ENCODE results near the gene NMNAT2.

The NMNAT2 gene

GRCh38 chr1:183247066-183247465, 171.1 kb downstream of the NMNAT2 start:
- no CpG with 5 or more reads among the region's 11 CpGs for WGBS (ENCODE audit: extremely low coverage, insufficient coverage, low lambda C conversion rate)
- no peaks in the 10 kb centered on the region for H3K4me1 ChIP-seq (ENCODE audit: control insufficient read depth, low read depth, low read length)

DNA sequence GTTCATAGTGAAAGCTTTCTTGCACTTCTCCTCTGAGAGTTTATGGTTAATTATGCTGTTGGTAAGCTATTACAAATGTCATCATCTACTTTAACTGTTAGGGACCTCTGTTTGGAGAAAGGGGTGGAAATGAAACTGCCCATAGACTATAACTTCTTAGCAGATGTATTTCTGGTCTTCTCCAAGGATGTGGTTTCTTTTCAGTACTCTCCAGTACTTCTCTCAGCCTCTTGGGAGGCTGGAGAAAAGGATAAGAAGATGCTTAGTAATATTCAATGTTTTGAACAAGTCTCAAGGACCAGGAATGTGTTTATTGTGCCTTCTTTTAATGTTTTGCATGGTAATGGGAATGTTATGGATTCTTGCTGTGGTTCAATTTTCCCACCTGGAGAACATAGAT, 171.7 kb downstream of the NMNAT2 start:
- Histone ChIP-seq H4K5ac (ENCODE audit: low read length) (no peak overlapping the region), H3K36me3 (ENCODE audit: control insufficient read depth, insufficient read depth, low read length) (no peaks in the 10 kb centered on the region), H3K4me1 (ENCODE audit: control insufficient read depth, low read depth, low read length) (no peaks in the 10 kb centered on the region), H3K79me2 (ENCODE audit: control insufficient read depth, insufficient read depth, low read length) (no peaks in the 10 kb centered on the region), H2AK5ac (ENCODE audit: low read length) (no peak overlapping the region), H3K27ac (ENCODE audit: low read depth, low read length) (no peak overlapping the region), H3K4me3 (ENCODE audit: low read length) (no peak overlapping the region), H2BK15ac (replicated peaks; ENCODE audit: low read depth) (no peak overlapping the region), H3K27me3 (ENCODE audit: insufficient read depth, low read length, poor library complexity) (no peaks in the 10 kb centered on the region), H3K4ac (ENCODE audit: low read depth, low read length) (no peak overlapping the region), H2BK5ac (ENCODE audit: low read length) (no peak overlapping the region), H3K4me2 (ENCODE audit: low read length) (no peak overlapping the region), H3K23ac (ENCODE audit: low read length) (no peak overlapping the region), H3K9ac (ENCODE audit: low read length) (no peak overlapping the region), H3K56ac (ENCODE audit: low read length) (no peak overlapping the region), H2BK120ac (ENCODE audit: low read depth, low read length) (no peak overlapping the region), H3K18ac (ENCODE audit: low read length) (no peak overlapping the region), H3K79me1 (ENCODE audit: low read length) (no peaks in the 10 kb centered on the region), H4K8ac (ENCODE audit: low read depth, low read length) (no peak overlapping the region)
- no peak for DNase-seq

More at GRCh38 chr1:183247066-183247465, 171.1 kb downstream of the NMNAT2 start:
- Histone ChIP-seq H3K27me3 (ENCODE audit: insufficient read depth, low read length, poor library complexity) (no peaks in the 10 kb centered on the region), H3K4me2 (ENCODE audit: low read length) (no peak overlapping the region), H3K4me3 (ENCODE audit: low read length) (no peak overlapping the region), H2BK5ac (ENCODE audit: low read length) (no peak overlapping the region), H3K4ac (ENCODE audit: low read depth, low read length) (no peak overlapping the region), H2BK15ac (replicated peaks; ENCODE audit: low read depth) (no peak overlapping the region), H4K8ac (ENCODE audit: low read depth, low read length) (no peak overlapping the region), H3K56ac (ENCODE audit: low read length) (no peak overlapping the region), H2AK5ac (ENCODE audit: low read length) (no peak overlapping the region), H3K23ac (ENCODE audit: low read length) (no peak overlapping the region), H3K18ac (ENCODE audit: low read length) (no peak overlapping the region), H3K9ac (ENCODE audit: low read length) (no peak overlapping the region), H4K5ac (ENCODE audit: low read length) (no peak overlapping the region), H3K79me2 (ENCODE audit: control insufficient read depth, insufficient read depth, low read length) (no peaks in the 10 kb centered on the region), H3K36me3 (ENCODE audit: control insufficient read depth, insufficient read depth, low read length) (no peaks in the 10 kb centered on the region), H3K27ac (ENCODE audit: low read depth, low read length) (no peak overlapping the region), H2BK120ac (ENCODE audit: low read depth, low read length) (no peak overlapping the region), H3K79me1 (ENCODE audit: low read length) (no peaks in the 10 kb centered on the region)
- no peak for DNase-seq

- Histone ChIP-seq H3K23ac (ENCODE audit: low read length) (no peak overlapping the region), H3K9ac (ENCODE audit: low read length) (no peak overlapping the region), H3K4ac (ENCODE audit: low read depth, low read length) (no peak overlapping the region), H3K79me1 (ENCODE audit: low read length) (no peaks in the 10 kb centered on the region), H4K8ac (ENCODE audit: low read depth, low read length) (no peak overlapping the region), H3K4me3 (ENCODE audit: low read length) (no peak overlapping the region), H3K36me3 (ENCODE audit: control insufficient read depth, insufficient read depth, low read length) (no peaks in the 10 kb centered on the region), H3K27ac (ENCODE audit: low read depth, low read length) (no peak overlapping the region), H2AK5ac (ENCODE audit: low read length) (no peak overlapping the region), H2BK15ac (replicated peaks; ENCODE audit: low read depth) (no peak overlapping the region), H3K27me3 (ENCODE audit: insufficient read depth, low read length, poor library complexity) (no peaks in the 10 kb centered on the region), H3K79me2 (ENCODE audit: control insufficient read depth, insufficient read depth, low read length) (no peaks in the 10 kb centered on the region), H2BK5ac (ENCODE audit: low read length) (no peak overlapping the region), H3K18ac (ENCODE audit: low read length) (no peak overlapping the region), H4K5ac (ENCODE audit: low read length) (no peak overlapping the region), H2BK120ac (ENCODE audit: low read depth, low read length) (no peak overlapping the region), H3K4me1 (ENCODE audit: control insufficient read depth, low read depth, low read length) (no peaks in the 10 kb centered on the region), H3K4me2 (ENCODE audit: low read length) (no peak overlapping the region), H3K56ac (ENCODE audit: low read length) (no peak overlapping the region)
- DNase-seq = no peak
- WGBS (ENCODE audit: extremely low coverage, insufficient coverage, low lambda C conversion rate) = no CpG with 5 or more reads among the region's 3 CpGs
These were observed 172.8 kb downstream of the NMNAT2 start for GRCh38 chr1:183245357-183245756.

- Histone ChIP-seq H3K79me2 (ENCODE audit: control insufficient read depth, insufficient read depth, low read length) (no peaks in the 10 kb centered on the region), H4K8ac (ENCODE audit: low read depth, low read length) (no peak overlapping the region)
These were observed 173.7 kb downstream of the NMNAT2 start for GRCh38 chr1:183244466-183244865.

GRCh38 chr1:183243161-183244050, 174.8 kb downstream of the NMNAT2 start:
- H3K4ac ChIP-seq (ENCODE audit: low read depth, low read length) = no peak overlapping the region
- H3K4me2 ChIP-seq (ENCODE audit: low read length) = no peak overlapping the region
- H4K8ac ChIP-seq (ENCODE audit: low read depth, low read length) = no peak overlapping the region
- H2BK120ac ChIP-seq (ENCODE audit: low read depth, low read length) = no peak overlapping the region
- H3K9ac ChIP-seq (ENCODE audit: low read length) = no peak overlapping the region
- no peaks in the 10 kb centered on the region for H3K36me3 ChIP-seq (ENCODE audit: control insufficient read depth, insufficient read depth, low read length)
- no peaks in the 10 kb centered on the region for H3K27me3 ChIP-seq (ENCODE audit: insufficient read depth, low read length, poor library complexity)
- no peak overlapping the region for H2BK5ac ChIP-seq (ENCODE audit: low read length)
- H3K27ac ChIP-seq (ENCODE audit: low read depth, low read length) = no peak overlapping the region
- WGBS (ENCODE audit: extremely low coverage, insufficient coverage, low lambda C conversion rate) = no CpG with 5 or more reads among the region's 5 CpGs
- H3K56ac ChIP-seq (ENCODE audit: low read length) = no peak overlapping the region
- H3K18ac ChIP-seq (ENCODE audit: low read length) = no peak overlapping the region
- no peaks in the 10 kb centered on the region for H3K4me1 ChIP-seq (ENCODE audit: control insufficient read depth, low read depth, low read length)
- H3K23ac ChIP-seq (ENCODE audit: low read length) = no peak overlapping the region
- H3K79me2 ChIP-seq (ENCODE audit: control insufficient read depth, insufficient read depth, low read length) = no peaks in the 10 kb centered on the region
- no peaks in the 10 kb centered on the region for H3K79me1 ChIP-seq (ENCODE audit: low read length)
- no peak overlapping the region for H2BK15ac ChIP-seq (replicated peaks; ENCODE audit: low read depth)
- no peak overlapping the region for H3K4me3 ChIP-seq (ENCODE audit: low read length)
- no peak for DNase-seq
- H4K5ac ChIP-seq (ENCODE audit: low read length) = no peak overlapping the region
- no peak overlapping the region for H2AK5ac ChIP-seq (ENCODE audit: low read length)

More at GRCh38 chr1:183244466-183244865, 173.7 kb downstream of the NMNAT2 start:
- H3K56ac ChIP-seq (ENCODE audit: low read length) = no peak overlapping the region
- DNase-seq = no peak
- H3K79me1 ChIP-seq (ENCODE audit: low read length) = no peaks in the 10 kb centered on the region
- H2BK5ac ChIP-seq (ENCODE audit: low read length) = no peak overlapping the region
- H3K4ac ChIP-seq (ENCODE audit: low read depth, low read length) = no peak overlapping the region
- no peak overlapping the region for H2BK120ac ChIP-seq (ENCODE audit: low read depth, low read length)
- no peaks in the 10 kb centered on the region for H3K4me1 ChIP-seq (ENCODE audit: control insufficient read depth, low read depth, low read length)
- H3K27me3 ChIP-seq (ENCODE audit: insufficient read depth, low read length, poor library complexity) = no peaks in the 10 kb centered on the region
- no peak overlapping the region for H2AK5ac ChIP-seq (ENCODE audit: low read length)
- no peak overlapping the region for H4K5ac ChIP-seq (ENCODE audit: low read length)
- no peak overlapping the region for H3K9ac ChIP-seq (ENCODE audit: low read length)
- H3K4me2 ChIP-seq (ENCODE audit: low read length) = no peak overlapping the region
- no peak overlapping the region for H3K4me3 ChIP-seq (ENCODE audit: low read length)
- no peak overlapping the region for H3K18ac ChIP-seq (ENCODE audit: low read length)
- no peak overlapping the region for H2BK15ac ChIP-seq (replicated peaks; ENCODE audit: low read depth)
- H3K23ac ChIP-seq (ENCODE audit: low read length) = no peak overlapping the region
- H3K27ac ChIP-seq (ENCODE audit: low read depth, low read length) = no peak overlapping the region
- no peaks in the 10 kb centered on the region for H3K36me3 ChIP-seq (ENCODE audit: control insufficient read depth, insufficient read depth, low read length)
- WGBS (ENCODE audit: extremely low coverage, insufficient coverage, low lambda C conversion rate) = no CpG with 5 or more reads among the region's 1 CpG

- Histone ChIP-seq H3K27me3 (ENCODE audit: insufficient read depth, low read length, poor library complexity) (no peaks in the 10 kb centered on the region), H3K79me2 (ENCODE audit: control insufficient read depth, insufficient read depth, low read length) (no peaks in the 10 kb centered on the region)
These were observed 175.6 kb downstream of the NMNAT2 start for GRCh38 chr1:183242556-183242955.

More at GRCh38 chr1:183242556-183242955, 175.6 kb downstream of the NMNAT2 start:
- Histone ChIP-seq H3K4ac (ENCODE audit: low read depth, low read length) (no peak overlapping the region), H2BK15ac (replicated peaks; ENCODE audit: low read depth) (no peak overlapping the region), H3K36me3 (ENCODE audit: control insufficient read depth, insufficient read depth, low read length) (no peaks in the 10 kb centered on the region), H3K18ac (ENCODE audit: low read length) (no peak overlapping the region), H4K8ac (ENCODE audit: low read depth, low read length) (no peak overlapping the region), H4K5ac (ENCODE audit: low read length) (no peak overlapping the region), H3K27ac (ENCODE audit: low read depth, low read length) (no peak overlapping the region), H3K4me1 (ENCODE audit: control insufficient read depth, low read depth, low read length) (no peaks in the 10 kb centered on the region), H3K56ac (ENCODE audit: low read length) (no peak overlapping the region), H2BK120ac (ENCODE audit: low read depth, low read length) (no peak overlapping the region), H2BK5ac (ENCODE audit: low read length) (no peak overlapping the region), H2AK5ac (ENCODE audit: low read length) (no peak overlapping the region), H3K4me3 (ENCODE audit: low read length) (no peak overlapping the region), H3K23ac (ENCODE audit: low read length) (no peak overlapping the region), H3K9ac (ENCODE audit: low read length) (no peak overlapping the region), H3K4me2 (ENCODE audit: low read length) (no peak overlapping the region), H3K79me1 (ENCODE audit: low read length) (no peaks in the 10 kb centered on the region)
- no CpG with 5 or more reads among the region's 3 CpGs for WGBS (ENCODE audit: extremely low coverage, insufficient coverage, low lambda C conversion rate)
- DNase-seq = no peak

Data from mesendoderm (in vitro differentiated cells).